Activated T-cell treated with anti-CD3 and anti-CD28 coated beads, Interleukin-2, amount 50 U/mL, for 72 hours (primary cell): Measurements from ENCODE around the gene TIMM17B. TPM values are rescaled to one million over a fixed set of nuclear protein-coding genes. Genes with fewer than 3 reads are reported as not detected.

Experiments
- ATAC-seq, 2 donors: fragments of 150-1000 bp; cut with Tn5 transposase; replicated peaks in 1 of 2; 2 replicates each; pipeline ENCODE4 v1.10.0; 2021; ENCODE audit warnings: moderate library complexity in 2 of 2, mild to moderate bottlenecking in 1 of 2
- DNase-seq, 2 donors: peaks; one replicate each; pipeline ENCODE4 v3.0.0; 2021 to 2022; ENCODE audit warnings: mixed read lengths in 1 of 2
- H3K27ac Mint-ChIP-seq: one replicate; pipeline ENCODE4 v1.8.0; 2022; ENCODE audit warnings: mild to moderate bottlenecking, moderate library complexity, mixed read lengths
- H3K27me3 Mint-ChIP-seq: one replicate; pipeline ENCODE4 v1.8.0; 2022; ENCODE audit warnings: low read depth, mixed read lengths
- H3K36me3 Mint-ChIP-seq, 2 donors: one replicate each; pipeline ENCODE4 v1.8.0; 2022; ENCODE audit warnings: mixed read lengths in 2 of 2, mild to moderate bottlenecking in 1 of 2; ENCODE audit not compliant: insufficient read depth in 2 of 2
- H3K4me1 Mint-ChIP-seq: one replicate; pipeline ENCODE4 v1.8.0; 2022; ENCODE audit warnings: low read depth, mixed read lengths
- H3K4me3 Mint-ChIP-seq, 2 donors: one replicate each; pipeline ENCODE4 v1.8.0; 2022; ENCODE audit warnings: mild to moderate bottlenecking in 2 of 2, mixed read lengths in 2 of 2, moderate library complexity in 2 of 2
- H3K9me3 Mint-ChIP-seq, 2 donors: one replicate each; pipeline ENCODE4 v1.8.0; 2022; ENCODE audit warnings: mixed read lengths in 2 of 2
- total RNA-seq, 2 donors: library from RNA; stranded (reverse); gene quantifications; one replicate each; pipeline ENCODE4 v1.2.3, GENCODE V29; 2022

TIMM17B gene
- total RNA-seq, 2 donors from 2014 or later, result 73.6 to 90.1 TPM

GRCh38 chrX:48933757-48934156 is 36.2 kb upstream of the TIMM17B start:
- DNase-seq (peak in 1 of 2 donors; percentile 59), ATAC-seq (peak in 1 of 2 donors; percentile 29)
- peak overlapping the region; percentile 99 for H3K27ac Mint-ChIP-seq
- peaks cover 0 to 3% of the 10 kb centered on the region in 2 donors for H3K9me3 Mint-ChIP-seq
- peaks cover 62% of the 10 kb centered on the region for H3K4me1 Mint-ChIP-seq
- H3K36me3 Mint-ChIP-seq, result peaks cover 32 to 50% of the 10 kb centered on the region in 2 donors
- no peaks in the 10 kb centered on the region for H3K27me3 Mint-ChIP-seq
- peak overlapping the region; percentile 77 to 87 for H3K4me3 Mint-ChIP-seq

GRCh38 chrX:48927736-48928382 is 30.3 kb upstream of the TIMM17B start:
- Mint-ChIP-seq H3K27me3 (no peaks in the 10 kb centered on the region), H3K36me3 (peaks cover 11 to 23% of the 10 kb centered on the region in 2 donors), H3K27ac (no peak overlapping the region), H3K4me1 (peaks cover 49% of the 10 kb centered on the region), H3K9me3 (no peaks in the 10 kb centered on the region), H3K4me3 (no peak overlapping the region)
- ATAC-seq (no peak), DNase-seq (no peak)

- H3K4me1 Mint-ChIP-seq, result peaks cover 49% of the 10 kb centered on the region
- H3K4me3 Mint-ChIP-seq, result no peak overlapping the region
- no peaks in the 10 kb centered on the region for H3K9me3 Mint-ChIP-seq
- ATAC-seq, result no peak
- DNase-seq, result no peak
- peaks cover 10 to 21% of the 10 kb centered on the region in 2 donors for H3K36me3 Mint-ChIP-seq
- H3K27me3 Mint-ChIP-seq, result no peaks in the 10 kb centered on the region
- H3K27ac Mint-ChIP-seq, result no peak overlapping the region
These were observed 29.6 kb upstream of the TIMM17B start for GRCh38 chrX:48927123-48927522.

- peak overlapping the region; percentile 44 for H3K27ac Mint-ChIP-seq
- DNase-seq, result no peak
- H3K4me3 Mint-ChIP-seq, result peak overlapping the region in 1 of 2 donors; percentile 24
- peaks cover 68% of the 10 kb centered on the region for H3K4me1 Mint-ChIP-seq
- ATAC-seq, result peak; percentile 2 to 5
- peaks cover 17 to 22% of the 10 kb centered on the region in 2 donors for H3K36me3 Mint-ChIP-seq
- no peaks in the 10 kb centered on the region for H3K9me3 Mint-ChIP-seq
- H3K27me3 Mint-ChIP-seq, result no peaks in the 10 kb centered on the region
These were observed 26.7 kb upstream of the TIMM17B start for GRCh38 chrX:48924270-48924669.

GRCh38 chrX:48923771-48924170 is 26.2 kb upstream of the TIMM17B start:
- Mint-ChIP-seq H3K4me3 (peak overlapping the region in 1 of 2 donors; percentile 24), H3K27me3 (no peaks in the 10 kb centered on the region), H3K4me1 (peaks cover 70% of the 10 kb centered on the region), H3K9me3 (no peaks in the 10 kb centered on the region), H3K27ac (peak overlapping the region; percentile 44), H3K36me3 (peaks cover 18 to 23% of the 10 kb centered on the region in 2 donors)
- no peak for DNase-seq
- no peak for ATAC-seq

GRCh38 chrX:48920718-48921104 is 23.1 kb upstream of the TIMM17B start:
- H3K27ac Mint-ChIP-seq, result peak overlapping the region; percentile 88
- H3K36me3 Mint-ChIP-seq, result peaks cover 41% of the 10 kb centered on the region in 2 donors
- no peaks in the 10 kb centered on the region for H3K27me3 Mint-ChIP-seq
- H3K4me3 Mint-ChIP-seq, result peak overlapping the region; percentile 93
- DNase-seq (no peak), ATAC-seq (no peak)
- peaks cover 68% of the 10 kb centered on the region for H3K4me1 Mint-ChIP-seq
- no peaks in the 10 kb centered on the region for H3K9me3 Mint-ChIP-seq

GRCh38 chrX:48919947-48920717 is 22.6 kb upstream of the TIMM17B start:
- H3K27me3 Mint-ChIP-seq, result no peaks in the 10 kb centered on the region
- peaks cover 68% of the 10 kb centered on the region for H3K4me1 Mint-ChIP-seq
- H3K9me3 Mint-ChIP-seq, result no peaks in the 10 kb centered on the region
- H3K27ac Mint-ChIP-seq, result peak overlapping the region; percentile 88
- ATAC-seq (peak; percentile 33 to 34), DNase-seq (peak in 1 of 2 donors; percentile 53)
- H3K4me3 Mint-ChIP-seq, result peak overlapping the region; percentile 93
- peaks cover 43 to 47% of the 10 kb centered on the region in 2 donors for H3K36me3 Mint-ChIP-seq

- DNase-seq, result peak; percentile 56 to 67
- ATAC-seq, result peak; percentile 25 to 39
- peaks cover 72% of the 10 kb centered on the region for H3K4me1 Mint-ChIP-seq
- peak overlapping the region; percentile 88 for H3K27ac Mint-ChIP-seq
- H3K9me3 Mint-ChIP-seq, result no peaks in the 10 kb centered on the region
- H3K4me3 Mint-ChIP-seq, result peak overlapping the region; percentile 93
- no peaks in the 10 kb centered on the region for H3K27me3 Mint-ChIP-seq
- peaks cover 46 to 51% of the 10 kb centered on the region in 2 donors for H3K36me3 Mint-ChIP-seq
These were observed 21.8 kb upstream of the TIMM17B start for GRCh38 chrX:48919360-48919841.

- ATAC-seq (peak; percentile 66 to 68), DNase-seq (peak; percentile 89 to 93)
- Mint-ChIP-seq H3K27me3 (no peaks in the 10 kb centered on the region), H3K27ac (peak within 1 kb of the TSS; percentile 88), H3K4me3 (peak within 1 kb of the TSS; percentile 93), H3K4me1 (peaks cover 72% of the 10 kb centered on the region), H3K9me3 (no peaks in the 10 kb centered on the region), H3K36me3 (peaks cover 45 to 52% of the 10 kb centered on the region in 2 donors)
These were observed 21.2 kb upstream of the TIMM17B start, which contains the start of gene PIM2 for GRCh38 chrX:48918643-48919340. TSS of gene PIM2 (minus strand) at chrX:48919024. CDS start at chrX:48918834, 190 bp downstream.

GRCh38 chrX:48918301-48918642 is 20.7 kb upstream of the TIMM17B start:
- Mint-ChIP-seq H3K4me1 (peaks cover 72% of the 10 kb centered on the region), H3K9me3 (no peaks in the 10 kb centered on the region), H3K27ac (peak overlapping the region; percentile 88), H3K27me3 (no peaks in the 10 kb centered on the region), H3K4me3 (peak overlapping the region; percentile 93), H3K36me3 (peaks cover 45 to 55% of the 10 kb centered on the region in 2 donors)
- DNase-seq, result no peak
- ATAC-seq, result no peak

GRCh38 chrX:48917139-48918001 is 19.8 kb upstream of the TIMM17B start:
- H3K4me3 Mint-ChIP-seq, result peak overlapping the region; percentile 93
- H3K4me1 Mint-ChIP-seq, result peaks cover 75% of the 10 kb centered on the region
- no peaks in the 10 kb centered on the region for H3K9me3 Mint-ChIP-seq
- ATAC-seq (peak; percentile 33 to 43), DNase-seq (peak; percentile 86 to 90)
- H3K27ac Mint-ChIP-seq, result peak overlapping the region; percentile 88
- no peaks in the 10 kb centered on the region for H3K27me3 Mint-ChIP-seq
- peaks cover 47 to 56% of the 10 kb centered on the region in 2 donors for H3K36me3 Mint-ChIP-seq
